Kidney (tissue), 14 donors: ENCODE data around the gene CASQ2. TPM values are rescaled to one million over a fixed set of nuclear protein-coding genes. Genes with fewer than 3 reads are reported as not detected.

Experiments
- DNase-seq, 5 donors: peaks; one replicate each; pipeline ENCODE4 v3.0.0-alpha.2; 2013 to 2020
- FAIRE-seq: peaks from 2 replicates; lab custom pipeline; 2012; peaks lifted over from hg19 to GRCh38; lab: Jason Lieb, UNC
- H3K27ac ChIP-seq, 2 donors: one replicate each; pipeline ENCODE4 v1.7.0; 2013; ENCODE audit warnings: low read depth in 2 of 2, low read length in 2 of 2, inconsistent platforms in 1 of 2
- H3K27me3 ChIP-seq: one replicate; pipeline ENCODE4 v1.7.1; 2013; ENCODE audit warnings: low read length, inconsistent platforms; ENCODE audit not compliant: control insufficient read depth, insufficient read depth
- H3K36me3 ChIP-seq, 3 donors: one replicate each; pipeline versions ENCODE4 v1.7.0 to v1.7.1; 2013; ENCODE audit warnings: low read length in 3 of 3, control low read depth in 1 of 3, inconsistent platforms in 1 of 3; ENCODE audit not compliant: insufficient read depth in 3 of 3, control insufficient read depth in 2 of 3
- H3K4me1 ChIP-seq, 3 donors: one replicate each; pipeline versions ENCODE4 v1.7.0 to v1.7.1; 2013; ENCODE audit warnings: low read length in 3 of 3, inconsistent platforms in 1 of 3, low read depth in 1 of 3; ENCODE audit not compliant: control insufficient read depth in 2 of 3, insufficient read depth in 2 of 3
- H3K4me3 ChIP-seq, 3 donors: one replicate each; pipeline versions ENCODE4 v1.7.0 to v1.8.1; 2013; ENCODE audit warnings: low read length in 3 of 3, control low read depth in 1 of 3, inconsistent platforms in 1 of 3
- H3K9ac ChIP-seq, 3 donors: one replicate each; pipeline versions ENCODE4 v1.7.0 to v1.7.1; 2013; ENCODE audit warnings: low read length in 3 of 3, control low read depth in 1 of 3, inconsistent platforms in 1 of 3
- H3K9me3 ChIP-seq, 3 donors: one replicate each; pipeline versions ENCODE4 v1.7.0 to v1.7.1; 2013; ENCODE audit warnings: low read length in 3 of 3, control low read depth in 1 of 3, inconsistent platforms in 1 of 3; ENCODE audit not compliant: control insufficient read depth in 2 of 3, insufficient read depth in 1 of 3
- CTCF ChIP-seq: IDR thresholded peaks from 3 replicates; pipeline ENCODE4 v1.5.1; 2012; ENCODE audit warnings: mild to moderate bottlenecking, moderate library complexity, borderline replicate concordance; ENCODE audit not compliant: insufficient read depth; ENCODE audit errors: extremely low read depth
- intact Hi-C: fragments of 100-400 bp; cut with DNase I; formaldehyde crosslinking; loops from one replicate; pipeline ENCODE4 v1.11.1; 2022
- polyA plus RNA-seq: library from polyadenylated mRNA; stranded (reverse); fragments of 350-450 nt; fragmentation: Illumina TruSeq; extraction: RNeasy Lipid Tissue Mini Kit (QIAGEN cat#74804); gene quantifications from one replicate; pipeline ENCODE4 v1.2.3, GENCODE V29; 2014; ENCODE audit warnings: low read depth, low replicate concordance; ENCODE audit not compliant: insufficient read depth
- total RNA-seq: library from RNA; stranded (reverse); fragmentation: NEBNext Ultra II Directional; extraction: Animal tissue kit (Norgen Biotek cat#: 25700); gene quantifications from one replicate; pipeline ENCODE4 v1.2.1, GENCODE V29; 2021
- donor health status: control.
- donor health status: control.
- donor health status: control.
- donor health status: control.
- donor health status: control.
- donor health status: DM: yes; HTN: yes; CAD: no.
- donor health status: Normal renal cell carcinoma (clear cell type).

The CASQ2 gene
- total and polyA plus RNA-seq, 2 donors from 2014 or later = 2.3 to 2.6 TPM

GRCh38 chr1:115802416-115802815 lies 33.9 kb upstream of the CASQ2 start:
- FAIRE-seq = no peak

GRCh38 chr1:115797486-115797885 lies 29.0 kb upstream of the CASQ2 start:
- TF ChIP-seq CTCF = no peak
- intact Hi-C loops = no loop called here
- no peaks in the 10 kb centered on the region for H3K9me3 ChIP-seq
- no peak overlapping the region for H3K4me3 ChIP-seq
- no peak for DNase-seq
- no peak overlapping the region for H3K9ac ChIP-seq
- H3K4me1 ChIP-seq = no peaks in the 10 kb centered on the region
- no peaks in the 10 kb centered on the region for H3K27me3 ChIP-seq
- H3K27ac ChIP-seq = no peak overlapping the region
- H3K36me3 ChIP-seq = no peaks in the 10 kb centered on the region
- FAIRE-seq = no peak

More at GRCh38 chr1:115802416-115802815, 33.9 kb upstream of the CASQ2 start:
- Histone ChIP-seq H3K9ac (no peak overlapping the region), H3K27ac (no peak overlapping the region), H3K36me3 (no peaks in the 10 kb centered on the region), H3K4me3 (no peak overlapping the region), H3K9me3 (no peaks in the 10 kb centered on the region), H3K4me1 (no peaks in the 10 kb centered on the region), H3K27me3 (no peaks in the 10 kb centered on the region)
- intact Hi-C loops = loop anchor here (10.0 kb wide), 1 partner anchor 182 kb away; no protein-coding TSS in a partner anchor
- no peak for DNase-seq
- TF ChIP-seq CTCF = no peak

GRCh38 chr1:115796897-115797296 lies 28.4 kb upstream of the CASQ2 start:
- intact Hi-C loops = no loop called here
- Histone ChIP-seq H3K4me1 (no peaks in the 10 kb centered on the region), H3K9me3 (no peaks in the 10 kb centered on the region), H3K27ac (no peak overlapping the region), H3K27me3 (no peaks in the 10 kb centered on the region), H3K9ac (no peak overlapping the region), H3K36me3 (no peaks in the 10 kb centered on the region), H3K4me3 (no peak overlapping the region)
- TF ChIP-seq CTCF = no peak
- FAIRE-seq = no peak
- DNase-seq = no peak

GRCh38 chr1:115796036-115796435 lies 27.5 kb upstream of the CASQ2 start:
- no peaks in the 10 kb centered on the region for H3K9me3 ChIP-seq
- H3K27me3 ChIP-seq = no peaks in the 10 kb centered on the region
- no peak for DNase-seq
- no peak overlapping the region for H3K4me3 ChIP-seq
- no peak overlapping the region for H3K27ac ChIP-seq
- H3K36me3 ChIP-seq = no peaks in the 10 kb centered on the region
- FAIRE-seq = no peak
- TF ChIP-seq CTCF = no peak
- no peak overlapping the region for H3K9ac ChIP-seq
- intact Hi-C loops = no loop called here
- H3K4me1 ChIP-seq = no peaks in the 10 kb centered on the region
